Adipocyte (in vitro differentiated cells): ENCODE data around the gene C22orf31.

Experiments used
- DNase-seq: peaks from one replicate; pipeline ENCODE4 v3.0.0-alpha.2; 2015; ENCODE audit warnings: low read depth
- H3K27me3 ChIP-seq: replicated peaks from 2 replicates; pipeline ENCODE4 v1.7.0; 2013; ENCODE audit warnings: mild to moderate bottlenecking, low read length, moderate library complexity; ENCODE audit not compliant: control insufficient read depth, insufficient read depth
- H3K36me3 ChIP-seq: 2 replicates; pipeline ENCODE4 v1.7.0; 2013; ENCODE audit warnings: low read length, mild to moderate bottlenecking, moderate library complexity; ENCODE audit not compliant: control insufficient read depth, insufficient read depth, severe bottlenecking
- H3K4me1 ChIP-seq: 2 replicates; pipeline ENCODE4 v1.7.0; 2013; ENCODE audit warnings: mild to moderate bottlenecking, low read length, moderate library complexity; ENCODE audit not compliant: control insufficient read depth, insufficient read depth
- H3K4me3 ChIP-seq: 2 replicates; pipeline ENCODE4 v1.7.0; 2013; ENCODE audit warnings: mild to moderate bottlenecking, low read length, moderate library complexity
- H3K9ac ChIP-seq: 2 replicates; pipeline ENCODE4 v1.7.0; 2013; ENCODE audit warnings: mild to moderate bottlenecking, low read length, moderate library complexity
- H3K9me3 ChIP-seq: 2 replicates; pipeline ENCODE4 v1.7.0; 2013; ENCODE audit warnings: mild to moderate bottlenecking, low read length, moderate library complexity; ENCODE audit not compliant: control insufficient read depth

Gene C22orf31

GRCh38 chr22:29018293-29019189 lies 43.1 kb downstream of the C22orf31 start:
- Histone ChIP-seq H3K9ac (no peak overlapping the region), H3K4me3 (no peak overlapping the region), H3K9me3 (no peaks in the 10 kb centered on the region), H3K4me1 (peaks cover 3% of the 10 kb centered on the region), H3K27me3 (no peaks in the 10 kb centered on the region), H3K36me3 (no peaks in the 10 kb centered on the region)
- DNase-seq: no peak

- H3K4me1 ChIP-seq: no peaks in the 10 kb centered on the region
- no peak for DNase-seq
- H3K36me3 ChIP-seq: no peaks in the 10 kb centered on the region
- no peaks in the 10 kb centered on the region for H3K27me3 ChIP-seq
- H3K9ac ChIP-seq: no peak overlapping the region
- H3K9me3 ChIP-seq: no peaks in the 10 kb centered on the region
- H3K4me3 ChIP-seq: no peak overlapping the region
These were observed 45.3 kb downstream of the C22orf31 start for GRCh38 chr22:29016067-29016938.

GRCh38 chr22:29014773-29015172 lies 46.9 kb downstream of the C22orf31 start:
- H3K9me3 ChIP-seq: no peaks in the 10 kb centered on the region
- no peak for DNase-seq
- H3K4me1 ChIP-seq: no peaks in the 10 kb centered on the region
- no peak overlapping the region for H3K9ac ChIP-seq
- no peaks in the 10 kb centered on the region for H3K27me3 ChIP-seq
- no peak overlapping the region for H3K4me3 ChIP-seq
- H3K36me3 ChIP-seq: no peaks in the 10 kb centered on the region

- Histone ChIP-seq H3K27me3 (no peaks in the 10 kb centered on the region), H3K9ac (no peak overlapping the region), H3K4me3 (no peak overlapping the region), H3K9me3 (no peaks in the 10 kb centered on the region), H3K36me3 (no peaks in the 10 kb centered on the region), H3K4me1 (no peaks in the 10 kb centered on the region)
- no peak for DNase-seq
These were observed 47.3 kb downstream of the C22orf31 start for GRCh38 chr22:29014293-29014692.

- Histone ChIP-seq H3K36me3 (no peaks in the 10 kb centered on the region), H3K9ac (no peak overlapping the region), H3K4me3 (no peak overlapping the region), H3K4me1 (no peaks in the 10 kb centered on the region), H3K9me3 (no peaks in the 10 kb centered on the region), H3K27me3 (no peaks in the 10 kb centered on the region)
- no peak for DNase-seq
These were observed 48.7 kb downstream of the C22orf31 start for GRCh38 chr22:29012952-29013351.

- no peak for DNase-seq
- no peaks in the 10 kb centered on the region for H3K9me3 ChIP-seq
- no peaks in the 10 kb centered on the region for H3K36me3 ChIP-seq
- no peaks in the 10 kb centered on the region for H3K4me1 ChIP-seq
- no peaks in the 10 kb centered on the region for H3K27me3 ChIP-seq
- H3K9ac ChIP-seq: no peak overlapping the region
- H3K4me3 ChIP-seq: no peak overlapping the region
These were observed 49.6 kb downstream of the C22orf31 start for GRCh38 chr22:29012101-29012433.

- no peaks in the 10 kb centered on the region for H3K4me1 ChIP-seq
- H3K9ac ChIP-seq: no peak overlapping the region
- H3K4me3 ChIP-seq: no peak overlapping the region
- DNase-seq: no peak
- no peaks in the 10 kb centered on the region for H3K27me3 ChIP-seq
- no peaks in the 10 kb centered on the region for H3K36me3 ChIP-seq
- H3K9me3 ChIP-seq: no peaks in the 10 kb centered on the region
These were observed 50.2 kb downstream of the C22orf31 start for GRCh38 chr22:29011240-29012100.

- Histone ChIP-seq H3K9ac (no peak overlapping the region), H3K4me3 (no peak overlapping the region), H3K9me3 (no peaks in the 10 kb centered on the region), H3K36me3 (no peaks in the 10 kb centered on the region), H3K4me1 (peaks cover 4% of the 10 kb centered on the region), H3K27me3 (no peaks in the 10 kb centered on the region)
- DNase-seq: no peak
These were observed 52.5 kb downstream of the C22orf31 start for GRCh38 chr22:29009148-29009547.
